Measurements from ENCODE around the gene CDON.

DNA sequence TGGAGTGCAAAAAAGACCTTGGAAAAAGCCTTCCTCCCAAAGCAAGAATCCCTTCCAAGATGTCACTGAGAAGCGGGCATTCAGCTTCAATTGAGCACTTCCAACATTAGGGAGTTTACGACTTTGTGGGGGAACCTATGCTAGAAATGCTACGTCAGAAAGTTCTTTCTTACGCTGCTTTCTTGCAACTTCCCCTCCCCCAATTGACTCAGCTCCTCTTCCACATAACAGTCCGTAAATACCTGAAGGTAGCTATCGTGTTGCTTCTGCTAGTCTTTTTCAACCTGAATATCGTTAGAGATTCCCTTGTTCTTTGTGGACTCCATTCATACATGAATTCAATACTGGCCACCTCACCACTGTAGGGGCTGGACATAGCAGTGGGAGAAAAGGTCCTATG lies 69.8 kb downstream of the CDON start:
- TF ChIP-seq, protein P1, sequence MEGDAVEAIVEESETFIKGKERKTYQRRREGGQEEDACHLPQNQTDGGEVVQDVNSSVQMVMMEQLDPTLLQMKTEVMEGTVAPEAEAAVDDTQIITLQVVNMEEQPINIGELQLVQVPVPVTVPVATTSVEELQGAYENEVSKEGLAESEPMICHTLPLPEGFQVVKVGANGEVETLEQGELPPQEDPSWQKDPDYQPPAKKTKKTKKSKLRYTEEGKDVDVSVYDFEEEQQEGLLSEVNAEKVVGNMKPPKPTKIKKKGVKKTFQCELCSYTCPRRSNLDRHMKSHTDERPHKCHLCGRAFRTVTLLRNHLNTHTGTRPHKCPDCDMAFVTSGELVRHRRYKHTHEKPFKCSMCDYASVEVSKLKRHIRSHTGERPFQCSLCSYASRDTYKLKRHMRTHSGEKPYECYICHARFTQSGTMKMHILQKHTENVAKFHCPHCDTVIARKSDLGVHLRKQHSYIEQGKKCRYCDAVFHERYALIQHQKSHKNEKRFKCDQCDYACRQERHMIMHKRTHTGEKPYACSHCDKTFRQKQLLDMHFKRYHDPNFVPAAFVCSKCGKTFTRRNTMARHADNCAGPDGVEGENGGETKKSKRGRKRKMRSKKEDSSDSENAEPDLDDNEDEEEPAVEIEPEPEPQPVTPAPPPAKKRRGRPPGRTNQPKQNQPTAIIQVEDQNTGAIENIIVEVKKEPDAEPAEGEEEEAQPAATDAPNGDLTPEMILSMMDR (IDR thresholded peaks at IDR 0.05), result no peak
- TF ChIP-seq TP53 (CRISPR knock-in tag; IDR thresholded peaks at IDR 0.05), result no peak
- TF ChIP-seq IRF2 (CRISPR knock-in tag; IDR thresholded peaks at IDR 0.05; ENCODE audit: borderline replicate concordance, low read depth), result no peak
- TF ChIP-seq, protein P2, sequence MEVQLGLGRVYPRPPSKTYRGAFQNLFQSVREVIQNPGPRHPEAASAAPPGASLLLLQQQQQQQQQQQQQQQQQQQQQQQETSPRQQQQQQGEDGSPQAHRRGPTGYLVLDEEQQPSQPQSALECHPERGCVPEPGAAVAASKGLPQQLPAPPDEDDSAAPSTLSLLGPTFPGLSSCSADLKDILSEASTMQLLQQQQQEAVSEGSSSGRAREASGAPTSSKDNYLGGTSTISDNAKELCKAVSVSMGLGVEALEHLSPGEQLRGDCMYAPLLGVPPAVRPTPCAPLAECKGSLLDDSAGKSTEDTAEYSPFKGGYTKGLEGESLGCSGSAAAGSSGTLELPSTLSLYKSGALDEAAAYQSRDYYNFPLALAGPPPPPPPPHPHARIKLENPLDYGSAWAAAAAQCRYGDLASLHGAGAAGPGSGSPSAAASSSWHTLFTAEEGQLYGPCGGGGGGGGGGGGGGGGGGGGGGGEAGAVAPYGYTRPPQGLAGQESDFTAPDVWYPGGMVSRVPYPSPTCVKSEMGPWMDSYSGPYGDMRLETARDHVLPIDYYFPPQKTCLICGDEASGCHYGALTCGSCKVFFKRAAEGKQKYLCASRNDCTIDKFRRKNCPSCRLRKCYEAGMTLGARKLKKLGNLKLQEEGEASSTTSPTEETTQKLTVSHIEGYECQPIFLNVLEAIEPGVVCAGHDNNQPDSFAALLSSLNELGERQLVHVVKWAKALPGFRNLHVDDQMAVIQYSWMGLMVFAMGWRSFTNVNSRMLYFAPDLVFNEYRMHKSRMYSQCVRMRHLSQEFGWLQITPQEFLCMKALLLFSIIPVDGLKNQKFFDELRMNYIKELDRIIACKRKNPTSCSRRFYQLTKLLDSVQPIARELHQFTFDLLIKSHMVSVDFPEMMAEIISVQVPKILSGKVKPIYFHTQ (CRISPR knock-in tag; IDR thresholded peaks at IDR 0.05), result no peak
